Right atrium auricular region (tissue), 2 donors: ENCODE results near the gene STK4. TPM values are rescaled to one million over a fixed set of nuclear protein-coding genes. Genes with fewer than 3 reads are reported as not detected.

Experiments
- DNase-seq: peaks from one replicate; pipeline ENCODE4 v3.0.0-alpha.2; 2019; ENCODE audit warnings: low spot score
- H3K27ac ChIP-seq, 2 donors: fragments of 200-600 bp; sonication (generic); 1 replicate in 1 of 2; 2 replicates in 1 of 2; pipeline ENCODE4 v1.5.1; 2016 to 2019
- H3K27me3 ChIP-seq, 2 donors: fragments of 200-600 bp; sonication (generic); one replicate each; pipeline versions ENCODE4 v1.5.1 to v1.6.0; 2017 to 2019
- H3K36me3 ChIP-seq: fragments of 200-600 bp; sonication (generic); one replicate; pipeline ENCODE4 v1.5.1; 2016
- H3K4me1 ChIP-seq, 2 donors: fragments of 200-600 bp; sonication (generic); one replicate each; pipeline versions ENCODE4 v1.5.1 to v1.6.0; 2017 to 2019
- H3K4me3 ChIP-seq, 2 donors: fragments of 200-600 bp; sonication (generic); 1 replicate in 1 of 2; 2 replicates in 1 of 2; pipeline ENCODE4 v1.5.1; 2017 to 2019; ENCODE audit warnings: mild to moderate bottlenecking in 1 of 2, moderate library complexity in 1 of 2
- H3K9me3 ChIP-seq, 2 donors: fragments of 200-600 bp; sonication (generic); one replicate each; pipeline ENCODE4 v1.5.1; 2019
- CTCF ChIP-seq, 2 donors: fragments of 200-600 bp; sonication (generic); IDR thresholded peaks; one replicate each; pipeline ENCODE4 v1.5.1; 2019; ENCODE audit warnings: antibody characterized with exemption in 2 of 2
- total RNA-seq, 2 donors: library from RNA; depleted of rRNA; stranded (reverse); fragments of >200 nt; gene quantifications; one replicate each; pipeline ENCODE4 v1.1.0, GENCODE V29; 2016

The STK4 gene
- total RNA-seq, 2 donors from 2014 or later, result 7.3 to 12.6 TPM

- DNase-seq, result no peak
- H3K9me3 ChIP-seq, result no peaks in the 10 kb centered on the region
- no peak for TF ChIP-seq CTCF (IDR thresholded peaks at IDR 0.05)
- H3K27ac ChIP-seq, result no peak overlapping the region
- H3K36me3 ChIP-seq, result peaks cover 21% of the 10 kb centered on the region
- H3K27me3 ChIP-seq, result no peaks in the 10 kb centered on the region
- no peak overlapping the region for H3K4me3 ChIP-seq
- no peaks in the 10 kb centered on the region for H3K4me1 ChIP-seq
Observed at GRCh38 chr20:45080867-45081624, 114.7 kb downstream of the STK4 start.

- TF ChIP-seq CTCF (IDR thresholded peaks at IDR 0.05), result no peak
- peaks cover 9% of the 10 kb centered on the region for H3K36me3 ChIP-seq
- H3K27me3 ChIP-seq, result no peaks in the 10 kb centered on the region
- no peaks in the 10 kb centered on the region for H3K9me3 ChIP-seq
- DNase-seq, result no peak
- H3K4me3 ChIP-seq, result no peak overlapping the region
- H3K4me1 ChIP-seq, result no peaks in the 10 kb centered on the region
- H3K27ac ChIP-seq, result no peak overlapping the region
Observed at GRCh38 chr20:45082468-45082867, 116.2 kb downstream of the STK4 start.

- H3K27me3 ChIP-seq, result no peaks in the 10 kb centered on the region
- no peak overlapping the region for H3K27ac ChIP-seq
Observed at GRCh38 chr20:45083127-45083526, 116.8 kb downstream of the STK4 start.

GRCh38 chr20:45085289-45085688, 119.0 kb downstream of the STK4 start:
- Histone ChIP-seq H3K4me1 (no peaks in the 10 kb centered on the region), H3K27ac (no peak overlapping the region), H3K27me3 (no peaks in the 10 kb centered on the region), H3K4me3 (no peak overlapping the region), H3K36me3 (peaks cover 9% of the 10 kb centered on the region), H3K9me3 (no peaks in the 10 kb centered on the region)
- TF ChIP-seq CTCF (IDR thresholded peaks at IDR 0.05), result no peak
- no peak for DNase-seq

More at GRCh38 chr20:45083127-45083526, 116.8 kb downstream of the STK4 start:
- no peaks in the 10 kb centered on the region for H3K9me3 ChIP-seq
- no peak for TF ChIP-seq CTCF (IDR thresholded peaks at IDR 0.05)
- H3K36me3 ChIP-seq, result peaks cover 9% of the 10 kb centered on the region
- H3K4me3 ChIP-seq, result no peak overlapping the region
- H3K4me1 ChIP-seq, result no peaks in the 10 kb centered on the region
- DNase-seq, result no peak

- Histone ChIP-seq H3K36me3 (peaks cover 9% of the 10 kb centered on the region), H3K27me3 (no peaks in the 10 kb centered on the region), H3K4me1 (no peaks in the 10 kb centered on the region), H3K9me3 (no peaks in the 10 kb centered on the region), H3K4me3 (no peak overlapping the region), H3K27ac (no peak overlapping the region)
- no peak for DNase-seq
- no peak for TF ChIP-seq CTCF (IDR thresholded peaks at IDR 0.05)
Observed at GRCh38 chr20:45085867-45086266, 119.6 kb downstream of the STK4 start.
